Neuron (in vitro differentiated cells): ENCODE measurements around the gene ARHGAP10.

Experiments used
- H2AFZ ChIP-seq: one replicate; pipeline ENCODE4 v1.6.1; 2013; ENCODE audit warnings: low read depth, mild to moderate bottlenecking, inconsistent platforms, low read length, moderate library complexity
- H3K27me3 ChIP-seq: one replicate; pipeline ENCODE4 v1.6.1; 2013; ENCODE audit warnings: low read length; ENCODE audit not compliant: insufficient read depth
- H3K36me3 ChIP-seq: one replicate; pipeline ENCODE4 v1.6.1; 2013; ENCODE audit warnings: low read length; ENCODE audit not compliant: insufficient read depth
- H3K4me1 ChIP-seq: one replicate; pipeline ENCODE4 v1.6.1; 2013; ENCODE audit warnings: low read length; ENCODE audit not compliant: insufficient read depth
- H3K4me3 ChIP-seq: 2 replicates; pipeline ENCODE4 v1.5.1; 2013; ENCODE audit warnings: mild to moderate bottlenecking, low read length, moderate library complexity
- H3K9me3 ChIP-seq: one replicate; pipeline ENCODE4 v1.6.1; 2013; ENCODE audit warnings: low read length

The ARHGAP10 gene

GRCh38 chr4:148044089-148044911, 312.4 kb downstream of the ARHGAP10 start:
- Histone ChIP-seq H3K4me1 (no peaks in the 10 kb centered on the region), H3K9me3 (no peaks in the 10 kb centered on the region), H2AFZ (no peak overlapping the region), H3K4me3 (no peak overlapping the region), H3K27me3 (no peaks in the 10 kb centered on the region), H3K36me3 (no peaks in the 10 kb centered on the region)

GRCh38 chr4:148044912-148045352, 313.0 kb downstream of the ARHGAP10 start:
- Histone ChIP-seq H3K27me3 (no peaks in the 10 kb centered on the region), H3K36me3 (no peaks in the 10 kb centered on the region), H2AFZ (no peak overlapping the region), H3K4me3 (no peak overlapping the region), H3K4me1 (no peaks in the 10 kb centered on the region), H3K9me3 (no peaks in the 10 kb centered on the region)

GRCh38 chr4:148048598-148048997, 316.7 kb downstream of the ARHGAP10 start:
- Histone ChIP-seq H2AFZ (no peak overlapping the region), H3K27me3 (no peaks in the 10 kb centered on the region), H3K36me3 (no peaks in the 10 kb centered on the region), H3K9me3 (no peaks in the 10 kb centered on the region), H3K4me3 (no peak overlapping the region), H3K4me1 (no peaks in the 10 kb centered on the region)

GRCh38 chr4:148051403-148051802, 319.5 kb downstream of the ARHGAP10 start:
- no peaks in the 10 kb centered on the region for H3K27me3 ChIP-seq
- H3K4me3 ChIP-seq = no peak overlapping the region
- no peaks in the 10 kb centered on the region for H3K9me3 ChIP-seq
- no peaks in the 10 kb centered on the region for H3K4me1 ChIP-seq
- no peak overlapping the region for H2AFZ ChIP-seq
- no peaks in the 10 kb centered on the region for H3K36me3 ChIP-seq

- H2AFZ ChIP-seq = no peak overlapping the region
- no peaks in the 10 kb centered on the region for H3K36me3 ChIP-seq
- H3K9me3 ChIP-seq = no peaks in the 10 kb centered on the region
- H3K27me3 ChIP-seq = no peaks in the 10 kb centered on the region
- no peaks in the 10 kb centered on the region for H3K4me1 ChIP-seq
- no peak overlapping the region for H3K4me3 ChIP-seq
Observed at GRCh38 chr4:148052448-148052847, 320.6 kb downstream of the ARHGAP10 start.

GRCh38 chr4:148053298-148054003, 321.6 kb downstream of the ARHGAP10 start:
- Histone ChIP-seq H3K36me3 (no peaks in the 10 kb centered on the region), H3K4me1 (no peaks in the 10 kb centered on the region), H3K9me3 (no peaks in the 10 kb centered on the region), H3K27me3 (no peaks in the 10 kb centered on the region), H3K4me3 (no peak overlapping the region), H2AFZ (no peak overlapping the region)

GRCh38 chr4:148054275-148054674, 322.4 kb downstream of the ARHGAP10 start:
- Histone ChIP-seq H3K36me3 (no peaks in the 10 kb centered on the region), H3K9me3 (no peaks in the 10 kb centered on the region), H3K4me1 (no peaks in the 10 kb centered on the region), H3K27me3 (no peaks in the 10 kb centered on the region), H2AFZ (no peak overlapping the region), H3K4me3 (no peak overlapping the region)

- Histone ChIP-seq H3K36me3 (no peaks in the 10 kb centered on the region), H3K4me3 (no peak overlapping the region), H3K9me3 (no peaks in the 10 kb centered on the region), H2AFZ (no peak overlapping the region), H3K27me3 (no peaks in the 10 kb centered on the region), H3K4me1 (no peaks in the 10 kb centered on the region)
Observed at GRCh38 chr4:148055844-148056243, 324.0 kb downstream of the ARHGAP10 start.

- Histone ChIP-seq H2AFZ (no peak overlapping the region), H3K4me1 (no peaks in the 10 kb centered on the region), H3K36me3 (no peaks in the 10 kb centered on the region), H3K4me3 (no peak overlapping the region), H3K27me3 (no peaks in the 10 kb centered on the region), H3K9me3 (no peaks in the 10 kb centered on the region)
Observed at GRCh38 chr4:148056879-148057278, 325.0 kb downstream of the ARHGAP10 start.

- Histone ChIP-seq H2AFZ (no peak overlapping the region), H3K9me3 (no peaks in the 10 kb centered on the region), H3K36me3 (no peaks in the 10 kb centered on the region), H3K4me3 (no peak overlapping the region), H3K4me1 (no peaks in the 10 kb centered on the region), H3K27me3 (no peaks in the 10 kb centered on the region)
Observed at GRCh38 chr4:148057516-148057915, 325.6 kb downstream of the ARHGAP10 start.

- H3K4me3 ChIP-seq = no peak overlapping the region
- H3K9me3 ChIP-seq = no peaks in the 10 kb centered on the region
- H2AFZ ChIP-seq = no peak overlapping the region
- no peaks in the 10 kb centered on the region for H3K4me1 ChIP-seq
- no peaks in the 10 kb centered on the region for H3K36me3 ChIP-seq
- no peaks in the 10 kb centered on the region for H3K27me3 ChIP-seq
Observed at GRCh38 chr4:148057984-148058859, 326.3 kb downstream of the ARHGAP10 start.

- Histone ChIP-seq H3K27me3 (no peaks in the 10 kb centered on the region), H2AFZ (no peak overlapping the region), H3K4me3 (no peak overlapping the region), H3K36me3 (no peaks in the 10 kb centered on the region), H3K4me1 (no peaks in the 10 kb centered on the region), H3K9me3 (no peaks in the 10 kb centered on the region)
Observed at GRCh38 chr4:148059617-148060180, 327.8 kb downstream of the ARHGAP10 start.
